ENCODE data around the gene C10orf67.

DNA sequence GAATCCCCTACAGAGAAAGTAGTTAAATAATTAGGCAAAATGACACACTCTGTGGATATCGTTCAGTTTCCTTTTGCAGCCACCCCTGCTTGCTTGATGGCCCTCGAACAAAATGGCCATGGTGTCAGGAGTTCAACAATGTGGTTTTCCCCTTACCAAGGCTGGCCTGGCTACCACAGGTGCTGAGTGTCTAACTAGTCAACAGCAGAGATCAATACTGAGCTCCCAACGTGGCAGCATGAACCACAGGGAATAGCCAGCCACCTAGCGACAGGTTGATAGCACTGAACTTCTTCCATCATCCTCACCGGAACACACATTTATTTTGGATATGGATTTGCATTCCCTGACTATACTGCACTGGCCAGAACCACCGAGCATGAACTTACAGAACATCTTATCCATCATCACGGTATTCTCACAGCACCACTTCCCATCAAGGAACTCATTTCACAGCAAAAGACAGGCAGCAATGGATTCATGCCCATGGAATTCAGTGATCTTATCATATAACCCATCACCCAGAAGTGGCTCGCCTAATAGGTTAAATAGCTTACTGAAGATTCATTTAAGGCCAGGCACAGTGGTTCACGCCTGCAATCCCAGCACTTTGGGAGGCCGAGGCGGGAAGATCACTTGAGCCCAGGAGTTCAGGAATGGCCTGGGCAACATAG, 6.3 kb downstream of the C10orf67 start:
- TF ChIP-seq, protein P1, sequence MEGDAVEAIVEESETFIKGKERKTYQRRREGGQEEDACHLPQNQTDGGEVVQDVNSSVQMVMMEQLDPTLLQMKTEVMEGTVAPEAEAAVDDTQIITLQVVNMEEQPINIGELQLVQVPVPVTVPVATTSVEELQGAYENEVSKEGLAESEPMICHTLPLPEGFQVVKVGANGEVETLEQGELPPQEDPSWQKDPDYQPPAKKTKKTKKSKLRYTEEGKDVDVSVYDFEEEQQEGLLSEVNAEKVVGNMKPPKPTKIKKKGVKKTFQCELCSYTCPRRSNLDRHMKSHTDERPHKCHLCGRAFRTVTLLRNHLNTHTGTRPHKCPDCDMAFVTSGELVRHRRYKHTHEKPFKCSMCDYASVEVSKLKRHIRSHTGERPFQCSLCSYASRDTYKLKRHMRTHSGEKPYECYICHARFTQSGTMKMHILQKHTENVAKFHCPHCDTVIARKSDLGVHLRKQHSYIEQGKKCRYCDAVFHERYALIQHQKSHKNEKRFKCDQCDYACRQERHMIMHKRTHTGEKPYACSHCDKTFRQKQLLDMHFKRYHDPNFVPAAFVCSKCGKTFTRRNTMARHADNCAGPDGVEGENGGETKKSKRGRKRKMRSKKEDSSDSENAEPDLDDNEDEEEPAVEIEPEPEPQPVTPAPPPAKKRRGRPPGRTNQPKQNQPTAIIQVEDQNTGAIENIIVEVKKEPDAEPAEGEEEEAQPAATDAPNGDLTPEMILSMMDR (conservative IDR thresholded peaks at IDR 0.05; ENCODE audit: low read depth, low read length), result no peak
- TF ChIP-seq EZH2 (IDR thresholded peaks at IDR 0.05; ENCODE audit: low read length, unreplicated experiment) (no peak), EZH2phosphoT487 (IDR thresholded peaks at IDR 0.05; ENCODE audit: borderline replicate concordance, low read length) (no peak)
